NCI-H1417 treated with DMSO at 0.1 percent for 48 hours (cell line): ENCODE data around the gene ZNF503.

Experiments used
- DNase-seq: peaks from one replicate; lab custom pipeline; 2025; lab: John Stamatoyannopoulos, UW

Gene ZNF503

GRCh38 chr10:75431180-75432111, 29.9 kb upstream of the ZNF503 start, which contains the start of gene LRMDA:
Gene LRMDA (plus strand): TSS chr10:75431624.
- DNase-seq, result no peak

- DNase-seq, result no peak
Measured at GRCh38 chr10:75430000-75430763, 28.6 kb upstream of the ZNF503 start.

- DNase-seq, result no peak
Measured at GRCh38 chr10:75429159-75429827, 27.7 kb upstream of the ZNF503 start.

- no peak for DNase-seq
Measured at GRCh38 chr10:75428434-75429158, 27.0 kb upstream of the ZNF503 start.

- DNase-seq, result no peak
Measured at GRCh38 chr10:75427951-75428350, 26.4 kb upstream of the ZNF503 start.

GRCh38 chr10:75426880-75427279, 25.3 kb upstream of the ZNF503 start:
- DNase-seq, result no peak

- no peak for DNase-seq
Measured at GRCh38 chr10:75425291-75426079, 23.9 kb upstream of the ZNF503 start.

- DNase-seq, result no peak
Measured at GRCh38 chr10:75424571-75424970, 23.0 kb upstream of the ZNF503 start.

- DNase-seq, result no peak
Measured at GRCh38 chr10:75422913-75423312, 21.3 kb upstream of the ZNF503 start.

GRCh38 chr10:75418712-75419111, 17.1 kb upstream of the ZNF503 start:
- DNase-seq, result no peak

GRCh38 chr10:75418293-75418692, 16.7 kb upstream of the ZNF503 start:
- DNase-seq, result no peak

- no peak for DNase-seq
Measured at GRCh38 chr10:75417522-75417927, 16.0 kb upstream of the ZNF503 start.

GRCh38 chr10:75414527-75414926, 13.0 kb upstream of the ZNF503 start:
- no peak for DNase-seq

GRCh38 chr10:75410132-75411005, 8.8 kb upstream of the ZNF503 start:
- no peak for DNase-seq

GRCh38 chr10:75408911-75409885, 7.6 kb upstream of the ZNF503 start:
- no peak for DNase-seq

- DNase-seq, result no peak
Measured at GRCh38 chr10:75408509-75408875, 6.9 kb upstream of the ZNF503 start.

GRCh38 chr10:75407713-75408508, 6.3 kb upstream of the ZNF503 start:
- DNase-seq, result no peak

GRCh38 chr10:75407224-75407712, 5.7 kb upstream of the ZNF503 start:
- DNase-seq, result no peak
